Measurements from ENCODE around the gene CBARP. TPM values are rescaled to one million over a fixed set of nuclear protein-coding genes. Genes with fewer than 3 reads are reported as not detected.
A peak's percentile ranks its signal among the peaks of the same experiment; 100 is the strongest.

CBARP gene
- total RNA-seq, 6 experiments from 2014 or later = 0.15 to 0.62 (median 0.31) TPM

DNA sequence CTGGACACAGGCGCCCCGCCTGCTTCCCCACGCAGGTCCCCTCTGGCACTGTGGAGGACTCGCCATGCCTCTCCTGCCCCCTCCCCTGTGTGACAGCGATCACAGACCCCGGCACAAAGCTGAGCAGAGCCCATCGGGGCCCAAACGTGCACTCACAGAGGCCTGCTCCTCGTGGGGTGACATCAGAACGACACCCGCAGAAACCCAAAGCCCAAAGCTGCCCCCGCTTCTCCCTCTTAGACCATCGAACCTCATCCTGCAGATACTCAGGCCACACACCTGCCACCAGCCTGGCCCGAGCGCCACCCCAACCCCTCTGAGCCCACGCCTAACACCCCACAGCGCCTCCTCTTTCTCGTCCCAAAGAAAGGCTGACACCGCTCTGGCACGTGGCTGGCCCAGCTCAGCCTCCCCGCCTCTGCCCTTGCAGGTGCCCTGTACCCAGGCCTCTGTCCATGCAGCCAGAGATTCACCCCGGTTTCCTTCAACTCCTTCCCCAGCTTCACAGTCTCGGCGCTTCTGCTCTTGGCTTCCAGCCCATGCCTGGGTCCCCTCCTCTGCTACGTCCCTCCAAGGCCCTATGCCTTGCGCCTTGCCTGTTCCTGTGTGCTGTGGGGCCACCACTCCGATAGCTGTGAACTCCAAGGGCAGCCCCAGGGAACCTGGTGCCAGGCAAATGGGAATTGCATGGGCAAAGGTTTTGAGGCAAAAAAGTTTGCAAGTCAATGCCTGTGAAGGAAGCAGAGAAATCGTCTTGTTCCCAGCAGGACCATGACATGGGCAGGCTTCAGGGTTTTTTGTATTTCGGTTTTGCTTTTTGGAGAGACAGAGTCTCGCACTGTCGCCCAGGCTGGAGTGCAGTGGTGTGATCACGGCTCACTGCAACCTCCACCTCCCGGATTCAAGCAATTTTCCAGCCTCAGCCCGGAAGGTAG is 831 bp upstream of the CBARP start:
- intact Hi-C loops (cut with DNase I) = no loop called here
- Histone ChIP-seq H3K4me1 (peaks cover 0 to 37% (median 12%) of the 10 kb centered on the region in 4 donors), H3K27ac (no peak overlapping the region), H3K9me3 (no peaks in the 10 kb centered on the region), H3K36me3 (no peaks in the 10 kb centered on the region), H3K4me3 (no peak overlapping the region), H3K27me3 (no peaks in the 10 kb centered on the region)
- no peak for DNase-seq
- TF ChIP-seq, protein P1, sequence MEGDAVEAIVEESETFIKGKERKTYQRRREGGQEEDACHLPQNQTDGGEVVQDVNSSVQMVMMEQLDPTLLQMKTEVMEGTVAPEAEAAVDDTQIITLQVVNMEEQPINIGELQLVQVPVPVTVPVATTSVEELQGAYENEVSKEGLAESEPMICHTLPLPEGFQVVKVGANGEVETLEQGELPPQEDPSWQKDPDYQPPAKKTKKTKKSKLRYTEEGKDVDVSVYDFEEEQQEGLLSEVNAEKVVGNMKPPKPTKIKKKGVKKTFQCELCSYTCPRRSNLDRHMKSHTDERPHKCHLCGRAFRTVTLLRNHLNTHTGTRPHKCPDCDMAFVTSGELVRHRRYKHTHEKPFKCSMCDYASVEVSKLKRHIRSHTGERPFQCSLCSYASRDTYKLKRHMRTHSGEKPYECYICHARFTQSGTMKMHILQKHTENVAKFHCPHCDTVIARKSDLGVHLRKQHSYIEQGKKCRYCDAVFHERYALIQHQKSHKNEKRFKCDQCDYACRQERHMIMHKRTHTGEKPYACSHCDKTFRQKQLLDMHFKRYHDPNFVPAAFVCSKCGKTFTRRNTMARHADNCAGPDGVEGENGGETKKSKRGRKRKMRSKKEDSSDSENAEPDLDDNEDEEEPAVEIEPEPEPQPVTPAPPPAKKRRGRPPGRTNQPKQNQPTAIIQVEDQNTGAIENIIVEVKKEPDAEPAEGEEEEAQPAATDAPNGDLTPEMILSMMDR (IDR thresholded peaks at IDR 0.05) = no peak
- TF ChIP-seq POLR2A (IDR thresholded peaks at IDR 0.05) = no peak
- no peak for ATAC-seq
- WGBS (ENCODE audit: insufficient coverage, low coverage, low lambda C conversion rate, missing lambda C conversion rate) = 63% methylated on average over 17 of the region's 34 CpGs

DNA sequence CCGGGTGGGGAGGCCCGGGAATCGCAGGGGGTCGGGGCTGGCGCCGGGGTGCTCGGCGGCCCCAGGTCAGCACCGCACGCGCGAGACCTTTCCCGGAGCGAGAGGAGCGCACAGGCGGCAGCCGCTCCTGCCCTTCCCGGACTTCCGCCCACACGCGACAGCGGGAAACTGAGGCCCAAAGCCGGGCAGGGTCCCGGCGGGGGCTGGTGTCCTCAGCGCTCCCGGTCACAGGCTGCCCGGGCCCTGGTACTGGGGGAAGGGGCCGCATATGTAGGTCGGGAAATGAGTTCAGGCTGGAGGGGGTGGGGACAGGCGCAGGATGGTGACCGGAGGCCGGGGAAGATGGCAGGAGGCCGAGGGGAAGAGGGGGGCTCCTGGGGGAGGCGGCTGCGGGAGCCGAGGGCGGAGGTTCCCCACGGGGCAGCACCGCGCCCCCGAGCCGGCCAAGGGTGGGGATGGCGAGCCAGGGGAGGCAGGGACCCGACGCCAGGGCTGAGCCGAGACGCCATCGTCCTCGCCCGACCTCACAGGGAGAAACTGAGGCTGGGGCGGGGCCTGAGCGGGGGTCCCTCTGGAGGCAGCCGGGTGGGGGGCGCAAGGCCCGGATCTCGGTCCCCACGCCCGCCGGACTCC is 662 bp downstream of the CBARP start:
- DNase-seq = no peak
- H3K4me3 ChIP-seq = peak overlapping the region; percentile 33 to 36 (median 36)
- H3K4me1 ChIP-seq = peaks cover 0 to 22% (median 6%) of the 10 kb centered on the region in 4 donors
- ATAC-seq = peak in 1 of 4 donors; percentile 2
- H3K9me3 ChIP-seq = no peaks in the 10 kb centered on the region
- TF ChIP-seq POLR2A (IDR thresholded peaks at IDR 0.05) = no peak
- TF ChIP-seq, protein P1 (IDR thresholded peaks at IDR 0.05) = no peak
- intact Hi-C loops (cut with DNase I) = no loop called here
- no peaks in the 10 kb centered on the region for H3K27me3 ChIP-seq
- no peak overlapping the region for H3K27ac ChIP-seq
- 2% methylated on average over 11 of the region's 60 CpGs for WGBS (ENCODE audit: insufficient coverage, low coverage, low lambda C conversion rate, missing lambda C conversion rate)
- H3K36me3 ChIP-seq = no peaks in the 10 kb centered on the region

DNA sequence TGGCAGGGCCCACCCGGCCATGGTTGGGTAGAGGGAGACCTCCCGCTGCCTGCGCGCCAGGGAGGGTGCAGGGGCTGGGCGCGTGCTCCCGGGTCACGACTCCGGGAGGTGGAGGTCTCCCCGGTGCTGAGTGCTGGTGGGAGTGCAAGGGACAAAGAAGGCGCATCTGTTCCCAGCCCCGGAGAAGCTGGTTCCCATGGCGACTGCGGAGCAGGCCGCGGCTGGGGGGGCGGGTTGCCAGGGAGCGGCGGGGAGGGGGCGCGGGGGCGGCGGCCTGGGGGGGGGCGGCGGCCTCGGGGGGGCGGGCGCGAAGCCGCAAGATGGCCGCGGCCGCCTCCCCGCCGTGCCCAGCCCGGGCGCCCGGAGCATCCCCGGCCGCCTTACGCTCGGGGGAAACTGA is 1.2 kb downstream of the CBARP start:
- TF ChIP-seq, protein P1 (IDR thresholded peaks at IDR 0.05) = no peak
- TF ChIP-seq POLR2A (IDR thresholded peaks at IDR 0.05) = no peak
- Histone ChIP-seq H3K9me3 (no peaks in the 10 kb centered on the region), H3K27ac (no peak overlapping the region), H3K4me3 (peak overlapping the region in 1 of 3 donors; percentile 36), H3K36me3 (no peaks in the 10 kb centered on the region), H3K27me3 (no peaks in the 10 kb centered on the region), H3K4me1 (peaks cover 0 to 21% (median 6%) of the 10 kb centered on the region in 4 donors)
- WGBS (ENCODE audit: insufficient coverage, low coverage, low lambda C conversion rate, missing lambda C conversion rate) = no CpG with 5 or more reads among the region's 42 CpGs
- no peak for DNase-seq
- intact Hi-C loops (cut with DNase I) = no loop called here
- no peak for ATAC-seq

DNA sequence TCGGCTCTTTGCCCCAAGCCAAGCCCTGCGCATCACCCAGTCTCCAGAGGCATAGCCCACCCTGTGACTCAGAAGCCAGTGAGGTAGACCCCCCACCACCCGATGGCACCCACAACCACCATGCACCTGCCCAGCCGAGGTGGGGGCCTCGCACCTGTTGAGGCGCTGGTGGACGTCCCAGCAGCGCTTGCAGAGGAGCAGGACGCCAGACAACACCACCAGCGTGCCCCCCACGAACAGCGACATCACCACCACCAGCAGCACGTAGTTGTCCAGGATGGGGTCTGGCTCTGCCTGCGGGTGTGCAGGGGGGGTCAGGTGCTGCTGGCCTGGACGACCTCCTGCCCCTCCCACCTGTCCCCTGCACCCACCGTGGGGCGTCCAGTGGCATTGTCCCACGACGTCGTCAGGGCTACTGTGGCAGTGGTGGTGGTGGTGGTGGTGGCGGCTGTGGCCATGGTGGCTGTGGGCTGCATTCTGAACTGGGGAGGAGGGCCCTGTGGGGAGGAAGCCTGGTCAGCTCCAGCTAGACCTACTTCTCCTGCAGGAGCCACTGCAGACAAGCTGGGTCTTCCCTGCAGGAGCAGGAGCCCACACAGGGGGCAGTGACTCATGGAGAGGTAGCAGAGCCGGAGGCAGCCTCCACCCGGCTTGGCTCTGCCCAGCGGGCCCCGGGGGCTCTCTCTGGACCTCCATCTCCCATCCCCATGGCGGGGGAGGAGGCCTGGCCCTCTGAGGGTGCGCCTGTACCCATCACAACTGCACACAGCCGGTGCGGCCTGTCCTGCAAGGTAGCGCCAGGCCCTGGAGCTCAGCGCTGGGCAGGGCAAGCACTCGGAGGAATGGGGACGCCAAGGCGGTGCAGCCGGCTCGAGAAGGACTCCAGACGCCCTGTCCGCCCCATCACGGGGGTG is 1.9 kb downstream of the CBARP start:
- ATAC-seq = no peak
- no peak for TF ChIP-seq POLR2A (IDR thresholded peaks at IDR 0.05)
- TF ChIP-seq, protein P1 (IDR thresholded peaks at IDR 0.05) = no peak
- Histone ChIP-seq H3K27me3 (no peaks in the 10 kb centered on the region), H3K9me3 (no peaks in the 10 kb centered on the region), H3K27ac (no peak overlapping the region), H3K4me1 (peaks cover 0 to 16% (median 3%) of the 10 kb centered on the region in 4 donors), H3K4me3 (no peak overlapping the region), H3K36me3 (no peaks in the 10 kb centered on the region)
- no peak for DNase-seq
- 100% methylated on average over 6 of the region's 39 CpGs for WGBS (ENCODE audit: insufficient coverage, low coverage, low lambda C conversion rate, missing lambda C conversion rate)
- intact Hi-C loops (cut with DNase I) = no loop called here

All from right lobe of liver (tissue), 6 donors.